Left colon (tissue), 2 donors: ENCODE results near the gene NCL. TPM values are rescaled to one million over a fixed set of nuclear protein-coding genes. Genes with fewer than 3 reads are reported as not detected.
A peak's percentile ranks its signal among the peaks of the same experiment; 100 is the strongest.

Source experiments
- ATAC-seq: fragments of 200-7000 bp; cut with Tn5 transposase; one replicate; pipeline ENCODE4 v1.9.1; 2020; ENCODE audit warnings: mild to moderate bottlenecking, moderate library complexity
- DNase-seq, 2 donors: peaks; one replicate each; pipeline ENCODE4 v3.0.0-alpha.2; 2020
- intact Hi-C, 2 donors: fragments of 100-400 bp; cut with DNase I in 1 of 2; cut with micrococcal nuclease in 1 of 2; formaldehyde crosslinking; loops; one replicate each; pipeline versions ENCODE4 v1.11.2 to v1.14.0; 2022; cut with DNase I, micrococcal nuclease
- long read RNA-seq: library from polyadenylated mRNA; unstranded; transcript quantifications from one replicate; pipeline ENCODE4 v2.0.0, GENCODE V29; 2021
- total RNA-seq, 2 donors: library from RNA; stranded (reverse); fragmentation: NEBNext Ultra II Directional; extraction: Animal tissue kit (Norgen Biotek cat#: 25700); gene quantifications; one replicate each; pipeline ENCODE4 v1.2.1, GENCODE V29; 2021
- donor health status: DM: no; HTN: no; CAD: no.
- donor health status: DM: yes; HTN: yes; CAD: no.

The NCL gene, protein sequence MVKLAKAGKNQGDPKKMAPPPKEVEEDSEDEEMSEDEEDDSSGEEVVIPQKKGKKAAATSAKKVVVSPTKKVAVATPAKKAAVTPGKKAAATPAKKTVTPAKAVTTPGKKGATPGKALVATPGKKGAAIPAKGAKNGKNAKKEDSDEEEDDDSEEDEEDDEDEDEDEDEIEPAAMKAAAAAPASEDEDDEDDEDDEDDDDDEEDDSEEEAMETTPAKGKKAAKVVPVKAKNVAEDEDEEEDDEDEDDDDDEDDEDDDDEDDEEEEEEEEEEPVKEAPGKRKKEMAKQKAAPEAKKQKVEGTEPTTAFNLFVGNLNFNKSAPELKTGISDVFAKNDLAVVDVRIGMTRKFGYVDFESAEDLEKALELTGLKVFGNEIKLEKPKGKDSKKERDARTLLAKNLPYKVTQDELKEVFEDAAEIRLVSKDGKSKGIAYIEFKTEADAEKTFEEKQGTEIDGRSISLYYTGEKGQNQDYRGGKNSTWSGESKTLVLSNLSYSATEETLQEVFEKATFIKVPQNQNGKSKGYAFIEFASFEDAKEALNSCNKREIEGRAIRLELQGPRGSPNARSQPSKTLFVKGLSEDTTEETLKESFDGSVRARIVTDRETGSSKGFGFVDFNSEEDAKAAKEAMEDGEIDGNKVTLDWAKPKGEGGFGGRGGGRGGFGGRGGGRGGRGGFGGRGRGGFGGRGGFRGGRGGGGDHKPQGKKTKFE
- 100 to 1,000 TPM; 229 to 335 TPM for total RNA-seq
- long read RNA-seq, full-length matches to known transcripts, result 256 of 335 reads
- long read RNA-seq, partial matches to known transcripts, result 67 of 335 reads
- long read RNA-seq, other reads (novel, unspliced or antisense), result 12 of 335 reads

DNA sequence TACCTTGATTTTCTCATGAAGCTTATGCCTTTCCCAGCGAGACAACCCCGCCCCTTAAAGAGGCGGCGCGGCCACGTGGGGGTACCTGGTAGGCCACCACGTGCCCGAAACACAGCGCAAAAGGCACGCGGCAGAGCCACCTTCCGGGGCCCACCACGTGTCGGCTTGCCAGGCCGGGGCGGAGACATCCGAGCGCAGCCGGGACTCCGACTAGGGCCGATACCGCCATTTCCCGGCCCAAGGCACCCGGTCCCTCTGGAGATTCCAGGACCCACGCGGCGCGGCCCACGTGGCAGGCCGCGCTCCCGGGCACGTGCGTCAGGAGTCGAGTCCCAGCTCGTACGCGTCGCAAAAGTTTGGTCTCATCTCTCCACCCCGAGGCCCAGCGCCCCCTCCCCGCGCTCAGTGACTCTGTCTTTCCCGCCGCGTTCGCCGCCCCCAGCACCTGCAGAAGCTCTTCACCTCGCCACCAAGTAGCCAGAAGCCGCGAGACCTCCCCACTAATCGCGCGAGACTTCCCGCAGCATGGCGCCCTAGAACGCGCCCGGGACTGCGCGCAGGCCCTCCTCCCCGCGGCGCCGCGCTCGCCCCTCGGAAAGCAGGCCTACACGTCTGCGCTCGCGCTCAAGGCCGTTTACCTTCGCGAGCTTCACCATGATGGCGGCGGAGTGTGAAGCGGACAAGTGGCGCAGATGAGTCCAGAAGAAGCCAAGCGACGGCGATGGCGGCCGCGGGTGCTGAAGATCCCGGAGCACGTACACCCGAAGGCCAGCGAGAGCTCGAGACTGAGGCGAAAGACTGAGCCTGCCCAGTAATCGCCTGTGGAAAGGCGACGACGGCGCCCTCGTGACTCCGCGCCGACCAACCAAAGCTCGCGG, at the start of gene NCL:
Gene NCL (minus strand): TSS at position 787 of the 878 bp plus-strand sequence. CDS start 131 bp downstream, at position 656.
- ATAC-seq, result peak; percentile 60
- intact Hi-C loops, result no loop called here
- peak; percentile 87 to 97 for DNase-seq

- intact Hi-C loops, result no loop called here
- DNase-seq, result no peak
- no peak for ATAC-seq
Measured at GRCh38 chr2:231513746-231514224, 49.5 kb upstream of the NCL start.

GRCh38 chr2:231512222-231512621, 47.9 kb upstream of the NCL start:
- no peak for DNase-seq
- no peak for ATAC-seq
- intact Hi-C loops, result no loop called here

- DNase-seq (no peak), ATAC-seq (peak; percentile 48)
- intact Hi-C loops, result no loop called here
Measured at GRCh38 chr2:231503766-231504165, 39.5 kb upstream of the NCL start.

DNA sequence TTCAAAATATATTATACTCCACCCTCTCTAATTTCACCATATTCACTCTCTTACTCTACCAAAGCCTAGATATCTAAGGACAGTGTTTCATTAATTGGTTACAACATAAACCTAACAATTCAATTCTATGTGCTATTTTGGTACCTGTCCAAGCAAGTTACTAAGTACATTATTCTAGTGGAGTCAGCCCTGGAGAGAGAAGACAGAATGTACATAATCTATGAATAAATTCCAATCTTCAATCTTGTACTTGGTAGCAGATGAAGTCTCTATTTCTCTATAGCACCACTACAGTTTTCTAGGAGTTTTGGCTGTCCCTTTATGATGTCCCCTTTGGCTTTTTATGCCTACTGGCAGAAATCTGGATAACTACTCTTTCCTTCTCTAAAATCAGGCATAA, 38.3 kb upstream of the NCL start:
- intact Hi-C loops, result no loop called here
- ATAC-seq (no peak), DNase-seq (no peak)

GRCh38 chr2:231497651-231498050, 33.4 kb upstream of the NCL start:
- intact Hi-C loops, result no loop called here
- DNase-seq, result no peak
- no peak for ATAC-seq

DNA sequence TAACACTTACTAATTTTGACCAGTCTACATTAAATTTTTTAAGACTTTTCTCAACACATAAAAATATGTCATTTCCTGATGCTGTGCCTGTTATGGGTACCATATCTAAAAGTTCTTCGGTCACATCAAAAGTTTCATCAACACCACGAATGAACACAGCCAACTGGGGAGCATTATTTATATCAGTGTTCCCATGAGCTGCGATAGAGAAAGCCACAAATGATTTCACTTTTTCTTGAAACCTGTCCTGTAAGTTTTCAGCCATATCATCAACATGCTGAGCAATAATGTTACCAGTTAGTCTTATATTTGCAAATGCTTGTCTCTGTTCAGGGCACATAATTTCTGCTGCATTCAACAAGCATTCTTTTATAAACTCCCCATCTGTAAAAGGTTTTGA, 30.4 kb upstream of the NCL start:
- no peak for DNase-seq
- no peak for ATAC-seq
- intact Hi-C loops, result no loop called here

GRCh38 chr2:231490801-231491200, 26.5 kb upstream of the NCL start:
- intact Hi-C loops, result no loop called here
- no peak for ATAC-seq
- DNase-seq, result no peak

DNA sequence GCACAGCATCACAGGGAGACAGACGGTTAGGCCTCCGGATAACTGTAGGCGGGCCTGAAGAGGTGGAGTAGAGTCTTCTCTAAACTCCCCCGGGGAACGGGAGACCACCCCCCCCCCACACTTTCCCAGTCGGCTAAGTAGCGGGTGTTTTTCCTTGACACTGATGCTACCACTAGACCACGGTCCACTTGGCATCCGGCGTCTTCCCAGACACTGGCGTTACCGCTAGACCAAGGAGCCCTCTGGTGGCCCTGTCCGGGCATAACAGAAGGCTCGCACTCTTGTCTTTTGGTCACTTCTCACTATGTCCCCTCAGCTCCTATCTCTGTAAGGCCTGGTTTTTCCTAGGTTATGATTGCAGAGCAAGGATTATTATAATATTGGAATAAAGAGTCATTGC, 25.7 kb upstream of the NCL start:
- no peak for DNase-seq

DNA sequence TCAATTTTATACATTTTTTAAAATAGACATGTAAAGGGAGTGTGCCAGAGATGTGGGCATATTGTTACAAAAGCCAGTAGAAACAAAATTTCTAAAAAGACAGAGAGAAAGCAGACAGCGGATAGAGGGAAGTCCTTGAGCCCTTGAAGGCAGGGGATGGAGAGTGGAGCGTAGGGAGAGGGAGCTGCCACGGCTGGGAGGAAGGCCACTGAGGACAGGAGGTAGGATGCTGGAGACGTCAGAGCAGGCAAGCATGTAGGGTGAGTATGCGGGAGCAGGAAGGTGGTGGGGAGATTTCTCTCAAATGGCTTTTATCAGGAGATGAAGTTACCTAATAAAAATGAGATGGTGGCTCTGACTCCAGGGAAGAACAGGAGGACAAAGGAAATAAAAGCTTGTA, 24.0 kb upstream of the NCL start:
- intact Hi-C loops, result no loop called here

More for the DNA sequence above, 25.7 kb upstream of the NCL start:
- intact Hi-C loops, result no loop called here
- no peak for ATAC-seq

GRCh38 chr2:231486851-231487596, 22.7 kb upstream of the NCL start:
- intact Hi-C loops, result no loop called here
- DNase-seq (no peak), ATAC-seq (no peak)

More for the DNA sequence above, 24.0 kb upstream of the NCL start:
- DNase-seq (no peak), ATAC-seq (no peak)

- ATAC-seq (peak; percentile 8), DNase-seq (peak in 1 of 2 donors; percentile 22)
- intact Hi-C loops, result no loop called here
Measured at GRCh38 chr2:231483398-231484329, 19.4 kb upstream of the NCL start.

DNA sequence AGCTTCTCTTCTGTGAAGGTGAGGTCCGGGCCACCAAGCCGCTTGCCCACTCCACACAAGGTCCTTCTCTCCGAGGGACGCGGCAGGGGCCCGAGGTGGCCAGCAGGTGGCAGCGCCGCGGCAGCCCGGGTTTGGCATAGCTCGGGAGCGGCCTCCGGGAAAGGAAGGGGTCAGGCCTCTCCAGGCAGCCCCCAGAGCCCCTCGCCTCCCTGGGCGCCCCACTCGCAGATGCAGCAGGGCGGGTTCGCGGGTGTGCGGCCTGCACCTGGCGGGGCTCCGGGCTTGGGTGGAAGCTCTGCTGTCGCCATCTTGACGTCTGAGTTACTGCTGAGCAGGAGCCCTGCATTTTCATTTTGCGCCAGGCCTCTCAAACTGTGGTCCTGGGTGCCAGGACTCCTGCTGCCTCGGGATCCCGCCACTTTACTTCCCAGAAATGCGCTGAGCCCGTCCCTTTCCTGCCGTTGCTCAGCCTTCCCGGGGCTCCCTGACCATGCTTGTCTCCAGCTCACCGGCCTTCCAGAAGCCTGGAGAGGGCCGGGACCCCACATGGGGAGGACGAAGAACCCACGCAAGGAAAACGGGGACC, 18.6 kb upstream of the NCL start:
- intact Hi-C loops, result no loop called here
- ATAC-seq, result peak; percentile 98
- peak; percentile 59 to 83 for DNase-seq

- intact Hi-C loops, result no loop called here
- ATAC-seq (no peak), DNase-seq (no peak)
Measured at GRCh38 chr2:231480781-231481180, 16.5 kb upstream of the NCL start.

GRCh38 chr2:231479455-231479854, 15.2 kb upstream of the NCL start:
- ATAC-seq (no peak), DNase-seq (no peak)
- intact Hi-C loops, result no loop called here

- DNase-seq (no peak), ATAC-seq (no peak)
- intact Hi-C loops, result no loop called here
Measured at GRCh38 chr2:231476920-231477319, 12.6 kb upstream of the NCL start.

GRCh38 chr2:231475965-231476364, 11.7 kb upstream of the NCL start:
- DNase-seq (no peak), ATAC-seq (no peak)
- intact Hi-C loops, result no loop called here
